ENCODE data around the gene RNF126.
"Not testable (repeated sequence)": the region's sequence is repeated elsewhere in the genome, so short reads cannot be mapped to it uniquely, and the experiment has no call there.

Gene RNF126

DNA sequence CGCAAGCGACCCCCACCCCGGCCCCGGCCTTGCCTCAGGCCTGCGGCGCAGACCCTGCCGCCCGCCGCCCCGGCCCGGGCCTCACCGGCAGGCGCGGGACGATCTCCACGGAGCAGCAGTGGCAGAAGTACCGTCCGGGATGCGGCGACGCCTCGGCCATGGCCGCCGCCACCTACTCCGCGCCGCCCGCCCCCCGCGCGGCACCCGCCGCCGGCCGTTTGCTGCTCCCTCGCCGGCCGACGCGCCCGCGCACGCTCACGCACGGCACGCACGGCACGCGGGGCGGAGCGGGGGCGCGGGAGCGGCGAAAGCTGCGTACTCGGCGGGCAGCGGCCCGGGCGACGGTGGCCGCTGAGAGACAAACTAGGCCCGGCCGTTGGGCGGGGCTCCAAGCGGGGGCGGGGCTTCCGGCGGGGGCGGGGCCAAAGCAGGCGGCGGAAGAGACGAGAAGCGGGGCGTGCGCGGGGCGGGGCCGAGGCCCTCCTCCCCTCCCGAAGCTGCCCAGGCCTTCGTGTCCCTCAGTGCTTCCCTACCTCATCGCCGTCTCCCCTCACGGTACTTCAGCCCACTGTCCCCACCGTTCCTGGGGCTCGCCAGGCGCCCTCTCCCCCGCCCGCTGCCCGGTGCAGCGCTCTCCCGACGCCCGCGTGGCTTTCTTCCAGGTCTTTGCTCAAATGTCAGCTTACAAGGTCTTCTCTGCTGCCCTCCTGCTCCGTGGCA lies at the start of gene RNF126:
RNF126 (minus strand) TSS at position 253 of the 720 bp plus-strand sequence; CDS start at position 160, 93 bp downstream.
- DNase-seq (ENCODE audit: low spot score) = peak; percentile 95

DNA sequence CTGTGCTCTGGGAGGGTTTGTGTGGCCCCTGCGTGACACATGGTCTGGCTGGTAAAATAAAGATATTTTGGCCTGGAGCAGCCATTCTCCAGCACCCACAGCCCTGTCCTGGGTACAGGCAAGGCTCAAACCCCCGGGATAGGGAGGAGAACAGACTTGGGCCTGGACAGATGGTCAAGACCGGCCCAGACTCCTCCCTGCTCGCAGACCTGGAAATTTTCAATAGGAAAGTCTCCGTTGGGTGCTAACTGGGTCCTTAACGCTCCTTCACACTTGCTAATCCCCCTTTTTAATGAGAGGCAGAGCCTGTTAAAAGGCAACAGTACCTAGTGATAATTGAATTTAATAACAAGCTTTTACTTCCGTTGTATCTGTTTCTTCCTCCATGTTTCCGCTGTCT lies 48.2 kb upstream of the RNF126 start:
- no peak for DNase-seq (ENCODE audit: low spot score)

DNA sequence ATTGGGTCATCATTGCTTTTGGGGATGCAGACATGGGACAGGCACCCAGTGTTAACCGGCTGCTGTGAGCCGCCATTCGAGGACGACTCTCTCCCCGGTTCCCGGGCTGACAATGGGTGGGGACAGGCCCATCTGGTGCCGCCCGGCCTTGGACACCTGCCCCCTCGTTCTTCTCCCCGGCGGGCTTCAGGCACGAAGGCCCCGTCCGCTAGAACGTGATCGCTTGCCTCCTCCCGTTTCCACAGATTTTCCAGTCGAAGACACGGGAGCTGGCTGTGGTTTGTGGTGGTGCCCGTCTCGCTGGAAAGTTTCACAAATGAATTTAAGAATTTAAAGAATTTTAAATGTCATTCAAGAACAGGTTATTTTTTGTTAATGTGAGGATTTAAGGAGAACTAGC lies 47.8 kb upstream of the RNF126 start:
- no peak for DNase-seq (ENCODE audit: low spot score)

DNA sequence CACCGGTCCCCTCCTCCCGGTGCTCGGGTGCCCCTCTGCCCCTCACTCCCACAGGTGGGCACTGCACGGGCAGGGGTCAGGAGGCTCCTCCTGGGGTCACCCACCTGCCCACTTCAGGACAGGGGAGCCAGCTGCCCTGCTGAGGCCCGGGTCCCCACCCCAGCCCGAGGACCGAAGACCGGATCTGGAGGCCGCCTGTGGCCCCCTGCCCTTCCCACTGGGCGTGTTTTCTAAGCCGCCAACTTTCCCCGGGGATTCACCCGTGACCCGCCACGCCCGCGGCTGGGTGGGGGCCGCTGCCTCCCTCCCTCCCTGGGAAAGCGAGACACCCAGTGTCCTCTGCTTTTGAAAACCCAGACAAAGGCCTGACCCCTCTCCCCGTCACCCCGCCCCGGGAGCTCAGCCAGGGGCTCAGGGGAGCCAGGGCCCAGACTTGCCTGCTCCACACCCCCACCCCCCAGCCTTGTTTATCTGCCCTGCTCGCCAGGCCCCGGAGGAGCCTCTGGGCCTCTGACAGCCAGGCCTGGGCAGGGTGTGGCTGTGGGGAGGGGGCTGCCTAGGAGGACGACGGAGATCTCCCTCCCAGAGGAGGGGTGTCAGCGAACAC lies 47.1 kb upstream of the RNF126 start:
- DNase-seq (ENCODE audit: low spot score) = no peak

DNA sequence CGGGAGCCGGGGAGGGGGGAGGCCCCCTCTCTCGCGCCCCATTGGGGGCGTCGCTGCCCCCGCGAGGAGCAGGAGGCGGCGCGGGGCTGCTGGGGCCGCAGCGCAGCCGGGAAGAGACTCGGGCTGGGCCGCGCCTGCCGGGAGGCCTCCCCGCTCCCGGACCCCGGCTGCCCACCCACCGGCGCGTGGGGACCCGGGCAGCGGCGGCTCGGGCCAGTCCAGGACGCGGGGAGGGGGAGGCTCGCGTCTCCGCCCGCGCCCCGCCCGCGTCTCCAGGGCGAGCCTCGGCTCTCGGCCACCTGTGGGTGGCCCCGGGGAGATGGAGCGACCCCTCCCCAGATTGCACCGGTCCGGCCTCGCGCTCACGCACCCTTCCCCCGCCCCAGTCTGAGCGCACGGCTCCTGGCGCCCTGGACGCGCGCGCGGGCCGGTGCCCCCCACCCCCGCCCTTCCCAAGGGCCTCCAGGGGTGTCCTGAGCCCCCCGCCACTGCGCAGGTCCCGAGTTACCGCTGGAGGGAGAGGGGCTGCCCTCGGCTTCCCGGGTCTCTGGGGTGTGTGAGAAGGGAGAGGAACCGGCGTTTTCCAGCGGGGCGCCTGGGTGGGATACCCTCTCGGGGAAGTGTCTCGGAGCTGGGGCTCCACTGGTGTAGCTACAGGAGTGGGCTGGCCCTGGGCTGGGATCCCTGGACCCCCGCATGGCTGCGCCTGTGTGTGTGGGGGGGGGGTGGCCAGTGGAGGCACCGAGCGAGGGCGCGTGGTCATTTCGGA lies 46.4 kb upstream of the RNF126 start:
- DNase-seq (ENCODE audit: low spot score) = no peak

DNA sequence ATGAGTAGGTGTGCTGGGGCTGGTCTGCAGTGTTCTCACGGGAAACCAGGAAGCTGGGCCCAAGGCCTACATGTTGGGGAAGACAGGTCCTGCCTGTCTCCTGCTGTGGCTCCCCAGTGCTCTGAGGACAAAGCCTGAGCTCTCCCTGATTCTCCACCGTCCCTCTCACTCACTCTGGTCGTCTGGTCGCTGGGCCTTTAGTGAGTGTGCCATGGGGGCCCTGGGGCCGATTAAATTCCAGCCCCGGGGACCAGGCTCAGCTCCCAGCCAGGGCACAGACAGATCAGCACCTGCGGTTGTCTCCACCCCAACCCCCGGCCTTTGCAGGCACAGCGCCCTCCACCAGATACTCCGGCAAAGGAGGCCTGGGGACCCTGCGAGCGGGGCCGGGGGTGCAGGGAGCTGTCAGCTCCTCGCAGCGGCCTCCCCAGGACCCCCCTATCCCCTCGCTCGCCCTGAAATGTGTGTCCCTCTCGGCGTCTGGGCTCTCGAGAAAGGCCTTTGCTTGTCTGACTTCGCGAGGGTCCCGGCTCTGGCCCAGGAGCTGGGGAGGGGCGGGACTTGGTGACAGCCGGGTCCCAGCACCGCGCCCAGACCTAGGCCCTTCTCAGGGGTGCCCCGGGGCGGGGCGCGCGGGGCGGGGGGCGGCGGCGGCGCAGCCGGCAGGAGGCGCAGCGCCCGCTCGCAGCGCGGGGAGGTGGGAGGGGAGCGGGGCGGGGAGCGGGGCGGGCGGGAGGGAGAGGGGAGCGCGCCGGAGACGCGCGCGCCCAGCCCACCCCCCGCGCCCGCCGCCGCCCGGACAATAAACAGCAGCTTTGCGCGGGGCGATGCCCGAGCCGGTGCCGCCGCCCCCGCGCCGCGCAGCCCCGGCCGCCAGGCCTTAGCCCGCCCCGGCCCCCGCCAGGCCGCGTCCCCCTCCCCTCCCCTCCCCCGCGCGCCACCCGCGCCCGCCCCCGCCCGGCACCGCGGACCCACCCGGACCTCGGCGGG lies 45.4 kb upstream of the RNF126 start, which contains the start of gene PALM:
PALM (plus strand) TSS at position 782 of the 990 bp plus-strand sequence. CDS start 212 bp downstream, outside the sequence.
- DNase-seq (ENCODE audit: low spot score) = no peak

DNA sequence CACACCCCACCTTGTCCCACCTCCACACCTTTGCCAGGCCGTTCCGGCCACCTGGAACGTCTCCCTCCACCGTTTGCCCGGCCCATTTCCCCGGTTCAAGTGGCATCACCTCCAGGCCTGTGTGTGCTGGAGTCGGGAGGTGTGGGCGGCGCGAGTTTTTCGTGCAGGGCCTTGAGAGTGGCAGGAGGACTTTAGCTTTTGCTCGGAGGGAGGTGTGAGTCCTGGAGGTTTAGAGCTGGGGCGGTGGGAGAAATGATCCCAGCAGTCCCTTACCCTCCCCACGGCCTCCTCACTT lies 41.4 kb upstream of the RNF126 start:
- DNase-seq (ENCODE audit: low spot score) = no peak

DNA sequence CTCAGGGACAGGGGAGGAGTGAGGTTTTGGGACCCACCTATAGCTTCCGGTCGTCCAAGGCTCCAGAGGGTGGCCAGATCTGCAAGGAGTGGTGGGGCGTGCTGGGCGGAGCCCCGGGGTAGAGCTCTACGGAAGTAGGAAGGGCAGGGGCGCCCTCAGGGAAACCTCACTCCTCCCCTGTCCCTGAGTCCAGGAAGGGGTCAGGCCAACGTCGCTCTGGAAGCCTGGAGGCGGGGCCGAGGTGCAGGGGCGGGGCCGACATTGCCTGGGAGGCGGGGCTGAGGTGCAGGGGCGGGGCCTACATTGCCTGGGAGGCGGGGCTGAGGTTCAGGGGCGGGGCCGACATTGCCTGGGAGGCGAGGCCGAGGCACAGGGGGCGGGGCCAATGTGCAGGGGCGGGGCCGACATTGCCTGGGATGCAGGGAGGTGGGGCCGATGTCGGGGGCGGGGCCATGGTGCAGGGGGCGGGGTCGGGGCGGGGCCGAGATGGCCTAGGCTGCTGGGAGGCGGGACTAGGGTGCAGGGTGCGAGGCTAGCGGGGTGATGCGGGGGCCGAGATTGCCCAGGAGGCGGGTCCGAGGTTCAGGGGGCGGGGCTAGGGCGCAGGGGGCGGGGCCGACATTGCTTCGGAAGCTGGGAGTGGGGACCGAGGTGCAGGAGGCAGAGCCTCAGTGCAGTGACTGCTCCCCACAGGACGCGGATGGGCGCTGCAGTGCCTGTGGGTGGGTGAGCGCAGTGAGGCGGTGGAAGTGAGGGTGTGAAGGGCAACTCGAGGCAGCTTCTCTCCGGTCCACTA lies 40.8 kb upstream of the RNF126 start:
- peak; percentile 55 for DNase-seq (ENCODE audit: low spot score)

DNA sequence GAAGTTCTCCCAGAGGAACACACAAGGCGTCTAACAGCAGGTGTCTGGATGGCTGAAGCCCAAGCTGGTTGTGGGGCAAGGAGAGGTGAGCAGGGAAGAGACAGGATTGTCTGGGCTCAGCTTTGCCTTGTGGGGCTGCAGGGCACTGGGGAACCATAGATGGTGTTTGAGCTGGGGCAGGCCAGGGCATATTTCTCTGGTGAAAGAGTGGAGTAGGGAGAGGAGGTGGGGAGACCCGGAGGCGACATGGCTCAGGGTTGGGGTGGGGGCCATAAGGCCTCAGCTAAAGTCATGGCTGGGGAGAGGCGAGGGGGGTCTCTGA lies 40.3 kb upstream of the RNF126 start:
- no peak for DNase-seq (ENCODE audit: low spot score)

DNA sequence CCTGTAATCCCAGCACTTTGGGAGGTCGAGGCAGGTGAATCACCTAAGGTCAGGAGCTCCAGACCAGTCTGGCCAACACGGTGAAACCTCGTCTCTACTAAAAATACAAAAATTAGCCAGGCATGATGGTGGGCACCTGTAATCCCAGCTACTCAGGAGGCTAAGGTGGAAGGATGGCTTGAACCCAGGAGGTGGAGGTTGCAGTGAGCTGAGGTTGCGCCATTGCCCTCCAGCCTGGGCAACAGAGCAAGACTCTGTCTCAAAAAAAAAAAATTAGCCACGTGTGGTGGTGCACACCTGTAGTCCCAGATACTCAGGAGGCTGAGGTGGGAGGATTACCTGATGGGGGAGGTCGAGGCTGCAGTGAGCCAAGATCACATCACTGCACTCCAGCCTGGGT lies 39.8 kb upstream of the RNF126 start:
- DNase-seq (ENCODE audit: low spot score) = not testable (repeated sequence)

DNA sequence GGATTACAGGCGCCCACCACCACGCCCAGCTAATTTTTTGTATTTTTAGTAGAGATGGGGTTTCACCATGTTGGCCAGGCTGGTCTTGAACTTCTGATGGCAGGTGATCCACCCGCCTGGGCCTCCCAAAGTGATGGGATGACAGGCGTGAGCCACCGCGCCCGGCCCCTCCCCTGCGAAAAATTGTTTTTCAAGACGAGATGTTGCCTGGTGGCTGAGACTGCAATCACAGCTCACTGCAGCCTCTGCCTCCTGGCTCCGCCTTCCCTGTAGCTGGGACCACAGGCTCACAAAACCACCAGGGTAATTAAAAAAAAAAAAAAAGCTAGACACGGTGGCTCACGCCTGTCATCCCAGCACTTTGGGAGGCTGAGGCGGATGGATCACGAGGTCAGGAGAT lies 36.9 kb upstream of the RNF126 start:
- not testable (repeated sequence) for DNase-seq (ENCODE audit: low spot score)

DNA sequence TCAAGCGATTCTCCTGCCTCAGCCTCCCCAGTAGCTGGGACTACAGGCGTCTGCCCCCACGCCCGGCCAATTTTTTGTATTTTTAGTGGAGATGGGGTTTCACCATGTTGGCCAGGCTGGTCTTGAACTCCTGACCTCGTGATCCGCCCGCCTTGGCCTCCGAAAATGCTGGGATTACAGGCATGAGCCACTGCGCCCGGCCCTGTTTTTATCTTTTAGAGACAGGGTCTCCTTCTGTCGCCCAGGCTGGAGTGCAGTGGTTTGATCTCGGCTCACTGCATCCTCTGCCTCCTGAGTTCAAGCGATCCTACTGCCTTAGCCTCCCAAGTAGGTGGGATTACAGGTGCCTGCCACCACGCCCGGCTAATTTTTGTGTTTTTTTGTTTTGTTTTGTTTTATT lies 35.5 kb upstream of the RNF126 start:
- not testable (repeated sequence) for DNase-seq (ENCODE audit: low spot score)

DNA sequence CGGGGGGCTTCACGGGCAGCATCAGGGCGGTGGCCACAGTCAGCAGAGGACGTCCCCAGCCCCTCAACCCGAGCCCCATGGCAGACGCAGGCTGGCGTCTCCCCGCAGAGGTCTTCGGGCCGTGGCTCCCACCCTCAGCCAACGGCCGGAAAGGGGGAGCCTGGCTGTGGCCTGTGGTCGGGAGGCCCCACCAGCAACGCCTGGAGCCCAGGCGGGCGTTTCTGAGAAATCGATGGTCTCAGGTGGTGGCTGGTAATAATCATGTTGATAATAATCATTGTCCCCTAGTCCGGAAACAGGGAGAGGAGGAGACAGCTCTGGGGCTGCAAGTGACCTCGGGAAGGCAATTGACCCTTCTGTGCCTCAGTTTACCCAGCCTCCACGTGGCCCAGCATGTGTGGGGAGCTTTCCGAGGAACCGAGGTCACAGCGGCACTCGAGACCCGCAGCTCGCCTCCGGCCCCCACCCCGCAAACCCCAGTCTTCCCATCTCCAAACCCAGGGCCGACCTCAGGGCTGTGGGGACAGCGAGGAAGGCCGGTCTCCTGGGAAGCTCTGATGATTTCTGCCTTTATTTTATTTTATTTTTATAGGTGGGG lies 32.4 kb upstream of the RNF126 start, which contains the start of gene PRSS57:
PRSS57 (minus strand) TSS at position 101 of the 598 bp plus-strand sequence; CDS start at position 79, 22 bp downstream.
- no peak for DNase-seq (ENCODE audit: low spot score)

DNA sequence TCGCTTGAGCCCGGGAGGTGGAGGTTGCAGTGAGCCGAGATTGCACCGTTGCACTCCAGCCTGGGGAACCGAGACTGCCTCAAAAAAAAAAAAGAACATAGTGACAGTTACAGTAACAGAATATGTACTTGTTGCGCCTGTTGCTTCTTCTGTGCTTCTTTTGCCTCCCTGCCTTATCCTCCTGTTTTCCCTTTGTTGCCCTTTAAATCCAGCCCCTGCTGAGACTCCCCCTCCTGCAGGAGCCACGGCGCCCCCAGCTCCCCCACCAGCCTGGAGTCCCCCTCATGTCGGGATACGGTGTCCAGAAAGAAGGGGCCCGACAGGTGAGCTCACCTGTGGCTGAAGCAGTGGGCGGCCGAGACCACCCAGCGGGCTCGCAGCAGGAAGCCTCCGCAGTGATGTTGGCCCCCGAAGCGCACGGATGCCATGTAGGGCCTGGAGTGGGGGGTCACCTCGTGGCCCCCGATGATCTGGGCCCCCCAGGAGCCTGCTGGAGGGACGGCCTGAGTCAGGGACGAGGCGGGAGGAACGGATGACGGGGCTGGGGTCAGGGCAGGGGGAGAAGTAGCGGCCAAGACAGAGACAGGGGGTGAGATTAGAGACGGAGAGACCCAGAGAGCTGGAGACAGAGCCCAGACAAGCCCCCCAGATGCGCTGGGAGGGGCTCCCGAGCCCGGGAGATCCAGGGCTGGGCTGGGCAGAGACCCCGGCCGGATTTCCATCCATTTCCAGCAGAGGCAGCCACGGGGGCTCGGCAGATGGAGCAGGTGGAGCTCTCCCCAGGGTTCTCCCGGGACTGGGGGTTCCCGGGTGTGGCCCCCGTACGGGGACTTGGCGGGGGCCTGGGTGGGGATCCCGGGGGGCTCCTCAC lies 31.7 kb upstream of the RNF126 start:
- no peak for DNase-seq (ENCODE audit: low spot score)

DNA sequence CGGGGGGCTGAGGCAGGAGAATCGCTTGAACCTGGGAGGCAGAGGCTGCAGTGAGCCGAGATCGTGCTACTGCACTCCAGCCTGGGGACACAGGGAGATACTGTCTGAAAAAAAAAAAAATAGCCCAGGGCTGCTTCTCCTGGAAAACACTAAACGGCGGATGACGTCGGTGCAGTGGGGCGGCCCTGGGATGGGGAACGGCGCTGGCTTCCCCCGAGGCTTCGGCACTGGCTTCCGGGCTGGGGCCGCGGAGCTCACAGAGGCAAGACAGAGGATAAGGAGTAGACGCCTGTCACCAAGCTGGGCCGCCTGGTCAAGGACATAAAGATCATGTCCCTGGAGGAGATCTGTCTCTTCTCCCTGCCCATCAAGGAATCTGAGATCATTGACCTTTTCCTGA lies 27.2 kb upstream of the RNF126 start:
- DNase-seq (ENCODE audit: low spot score) = no peak

DNA sequence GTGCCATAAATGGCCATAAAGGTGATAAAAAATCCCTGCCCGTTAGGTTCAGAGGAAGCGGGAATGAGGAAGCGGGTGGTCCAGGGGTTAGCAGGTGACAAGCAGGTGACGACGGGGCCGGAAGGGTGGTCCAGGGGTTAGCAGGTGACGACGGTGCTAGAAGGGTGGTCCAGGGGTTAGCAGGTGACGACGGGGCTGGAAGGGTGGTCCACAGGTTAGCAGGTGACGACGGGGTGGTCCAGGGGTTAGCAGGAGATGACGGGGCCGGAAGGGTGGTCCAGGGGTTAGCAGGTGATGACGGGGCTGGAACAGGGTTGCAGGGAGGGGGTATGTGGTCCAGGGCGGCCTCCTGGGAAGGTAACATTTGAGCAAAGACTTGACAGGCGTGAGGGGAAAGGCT lies 26.0 kb upstream of the RNF126 start:
- no peak for DNase-seq (ENCODE audit: low spot score)

DNA sequence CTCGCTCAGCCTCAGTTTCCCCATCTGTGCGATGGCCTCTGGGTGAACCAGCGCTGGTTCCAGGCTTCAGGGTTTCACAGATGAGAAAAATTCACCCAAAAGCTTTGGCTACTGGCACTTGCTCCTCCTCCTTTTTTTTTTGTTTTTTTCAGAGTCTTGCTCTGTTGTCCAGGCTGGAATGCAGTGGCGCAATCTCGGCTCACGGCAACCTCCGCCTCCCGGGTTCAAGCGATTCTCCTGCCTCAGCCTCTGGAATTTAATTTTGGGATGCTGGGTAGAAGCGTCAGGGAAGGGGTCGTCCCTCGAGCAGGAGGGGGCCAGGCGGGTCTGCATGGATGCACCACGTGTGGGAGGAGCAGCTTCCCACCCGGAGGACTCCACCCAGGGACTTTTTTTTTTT lies 25.2 kb upstream of the RNF126 start:
- no peak for DNase-seq (ENCODE audit: low spot score)

DNA sequence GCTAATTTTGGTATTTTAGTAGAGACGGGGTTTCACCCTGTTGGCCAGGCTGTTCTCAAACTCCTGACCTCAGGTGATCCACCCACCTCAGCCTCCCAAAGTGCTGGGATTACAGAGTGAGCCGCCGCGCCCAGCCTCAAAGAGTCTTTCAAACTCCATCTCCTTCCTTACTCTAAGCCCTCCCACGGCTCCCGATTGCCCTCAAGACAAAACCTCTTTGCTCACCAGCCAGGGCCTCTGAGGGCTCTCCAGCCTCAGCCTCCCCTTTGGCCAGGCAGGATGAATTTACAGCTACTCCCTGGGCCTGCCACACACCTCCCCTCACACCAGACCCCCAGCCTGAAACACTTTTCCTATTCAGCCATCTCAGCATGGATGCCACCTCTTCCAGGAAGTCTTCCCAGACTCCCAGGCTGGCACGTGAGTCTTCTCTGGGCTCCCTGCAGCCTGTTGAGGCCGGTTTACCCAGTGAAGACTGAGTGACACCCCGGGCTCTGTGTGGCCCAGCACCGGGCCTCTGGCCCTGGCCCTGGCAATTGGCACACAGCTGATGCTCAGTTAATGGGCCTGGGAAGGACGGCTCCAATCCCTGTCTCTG lies 24.7 kb upstream of the RNF126 start:
- no peak for DNase-seq (ENCODE audit: low spot score)

DNA sequence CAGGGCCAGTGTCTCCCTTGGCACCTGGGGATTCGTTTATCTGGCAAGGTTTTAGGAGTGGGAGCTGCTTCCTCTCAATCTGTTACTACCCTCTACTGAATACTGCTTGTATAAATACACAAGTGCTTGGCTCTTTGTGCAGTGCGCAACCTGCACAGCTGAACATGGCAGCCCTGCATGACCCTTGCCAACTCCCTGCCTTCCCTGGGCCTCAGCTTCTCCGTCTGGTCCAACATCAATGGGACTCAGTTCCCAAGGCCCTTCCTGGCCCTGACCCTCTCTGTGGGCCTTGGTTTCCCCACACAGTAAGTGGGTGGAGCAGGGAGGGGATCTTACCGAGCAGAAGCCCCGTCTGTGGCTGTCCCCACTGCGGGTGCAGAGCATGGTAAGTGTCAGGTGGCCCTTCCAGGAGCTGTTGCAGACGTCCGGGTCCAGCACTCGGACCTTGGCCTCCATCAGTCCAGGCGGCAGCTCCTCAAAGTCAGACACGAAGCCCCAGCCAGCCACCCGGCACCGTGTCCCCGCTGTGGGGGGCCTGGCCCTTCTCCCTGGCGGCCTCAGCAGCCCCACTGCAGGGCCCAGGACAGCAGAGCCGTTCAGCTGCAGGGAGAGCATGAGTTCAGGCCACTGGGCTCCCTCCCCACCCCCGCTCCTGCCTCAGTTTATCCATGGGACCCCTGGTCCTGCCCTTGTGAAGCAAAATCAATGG lies 23.7 kb upstream of the RNF126 start:
- no peak for DNase-seq (ENCODE audit: low spot score)
